Measurements from ENCODE around the gene COL15A1. TPM values are rescaled to one million over a fixed set of nuclear protein-coding genes. Genes with fewer than 3 reads are reported as not detected.

The COL15A1 gene
- total and polyA plus RNA-seq, 2 donors: 42.0 to 136 TPM

DNA sequence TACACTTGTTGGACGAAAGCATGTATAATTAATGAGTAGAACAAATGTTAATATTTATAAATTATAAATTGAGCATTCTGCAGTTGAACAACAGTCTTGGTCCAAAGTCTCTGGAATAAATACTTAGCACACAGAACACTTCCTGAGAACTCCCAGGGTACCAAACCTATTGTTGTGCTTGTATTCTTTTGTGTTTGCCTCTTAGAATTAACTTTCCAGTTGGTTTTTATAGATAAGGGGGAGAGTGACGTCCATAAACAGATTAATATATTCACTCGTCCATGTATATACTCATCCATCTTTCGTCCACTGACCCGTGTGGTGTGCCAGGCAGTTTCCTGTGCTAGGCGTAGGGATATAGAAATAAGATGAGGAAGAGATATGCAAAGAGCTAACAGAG is 98.9 kb downstream of the COL15A1 start:
- H3K36me3 ChIP-seq (ENCODE audit: insufficient read depth): no peaks in the 10 kb centered on the region
- no peak overlapping the region for H3K4me3 ChIP-seq (ENCODE audit: low read depth, low read length)
- 84% methylated on average over 6 of the region's 6 CpGs for WGBS
- no peak overlapping the region for H3K27ac ChIP-seq (ENCODE audit: low read depth)
- no peaks in the 10 kb centered on the region for H3K4me1 ChIP-seq (ENCODE audit: insufficient read depth)
- DNase-seq (ENCODE audit: extremely low spot score): no peak

DNA sequence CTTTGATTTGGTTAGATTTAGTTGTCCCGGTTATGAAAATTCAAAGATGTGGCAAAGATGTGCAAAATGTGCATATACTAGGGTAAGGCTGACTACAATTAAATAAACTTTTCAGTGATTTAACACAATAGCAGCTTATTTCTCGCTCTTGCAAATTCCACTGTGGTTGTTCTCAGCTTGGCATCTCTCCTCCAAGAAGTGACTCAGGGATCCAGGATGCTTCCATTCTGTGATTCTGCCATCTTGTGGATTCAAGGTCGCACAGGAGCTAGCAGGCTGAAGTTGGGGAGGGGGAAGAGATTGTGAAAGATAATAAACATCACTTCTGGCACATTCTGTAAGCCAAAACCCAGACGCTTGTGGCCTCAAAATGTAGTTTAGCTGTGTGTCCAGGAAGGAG is 101.1 kb downstream of the COL15A1 start:
- 83% methylated on average over 4 of the region's 4 CpGs for WGBS
- Histone ChIP-seq H3K4me3 (ENCODE audit: low read depth, low read length) (no peak overlapping the region), H3K4me1 (ENCODE audit: insufficient read depth) (no peaks in the 10 kb centered on the region), H3K36me3 (ENCODE audit: insufficient read depth) (no peaks in the 10 kb centered on the region), H3K27ac (ENCODE audit: low read depth) (no peak overlapping the region)
- no peak for DNase-seq (ENCODE audit: extremely low spot score)

DNA sequence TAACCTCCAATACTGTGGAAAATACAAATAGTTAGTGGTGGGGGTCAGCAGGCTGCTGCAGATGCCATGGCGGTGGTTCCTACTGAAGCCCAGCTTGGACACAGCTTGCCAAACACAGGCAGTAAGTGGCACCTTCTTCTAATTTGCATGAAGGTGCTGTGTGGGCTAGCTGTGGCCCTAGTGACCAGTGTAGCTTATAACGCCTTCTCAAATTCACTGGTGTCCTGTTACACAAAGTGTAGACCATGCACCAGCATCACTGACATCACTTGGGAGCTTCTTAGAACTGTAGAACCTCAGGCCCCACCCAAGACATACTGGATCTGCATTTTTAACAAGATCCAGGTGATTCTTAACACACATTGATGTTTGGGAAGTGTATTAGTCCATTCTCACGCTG is 102.4 kb downstream of the COL15A1 start:
- H3K36me3 ChIP-seq (ENCODE audit: insufficient read depth): no peaks in the 10 kb centered on the region
- WGBS: 94% methylated on average over 3 of the region's 3 CpGs
- H3K4me1 ChIP-seq (ENCODE audit: insufficient read depth): no peaks in the 10 kb centered on the region
- no peak for DNase-seq (ENCODE audit: extremely low spot score)
- H3K27ac ChIP-seq (ENCODE audit: low read depth): no peak overlapping the region
- H3K4me3 ChIP-seq (ENCODE audit: low read depth, low read length): no peak overlapping the region

DNA sequence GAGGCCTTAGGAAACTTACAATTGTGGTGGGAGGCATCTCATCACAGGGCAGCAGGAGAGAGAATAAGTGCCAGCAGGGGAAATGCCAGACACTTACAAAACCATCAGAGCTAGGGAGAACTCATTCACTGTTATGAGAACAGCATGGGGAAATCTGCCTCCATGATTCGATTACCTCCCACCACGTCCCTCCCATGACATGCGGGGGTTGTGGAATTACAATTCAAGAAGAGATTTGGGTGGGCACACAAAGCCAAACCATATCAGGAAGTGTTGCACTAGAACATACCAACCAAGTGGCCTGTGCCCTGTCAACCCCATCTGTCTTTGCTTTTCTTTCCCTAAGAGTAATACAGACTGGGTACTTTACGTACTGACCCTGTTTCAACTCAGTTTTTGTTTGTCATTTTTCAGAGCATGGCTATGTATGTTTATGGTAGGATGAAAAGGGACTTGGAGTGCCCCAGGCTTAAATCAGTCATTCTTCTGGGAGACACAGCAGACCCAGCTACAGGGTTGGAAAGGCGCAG is 102.9 kb downstream of the COL15A1 start:
- H3K36me3 ChIP-seq (ENCODE audit: insufficient read depth): no peaks in the 10 kb centered on the region
- H3K27ac ChIP-seq (ENCODE audit: low read depth): no peak overlapping the region
- WGBS: 93% methylated on average over 5 of the region's 5 CpGs

DNA sequence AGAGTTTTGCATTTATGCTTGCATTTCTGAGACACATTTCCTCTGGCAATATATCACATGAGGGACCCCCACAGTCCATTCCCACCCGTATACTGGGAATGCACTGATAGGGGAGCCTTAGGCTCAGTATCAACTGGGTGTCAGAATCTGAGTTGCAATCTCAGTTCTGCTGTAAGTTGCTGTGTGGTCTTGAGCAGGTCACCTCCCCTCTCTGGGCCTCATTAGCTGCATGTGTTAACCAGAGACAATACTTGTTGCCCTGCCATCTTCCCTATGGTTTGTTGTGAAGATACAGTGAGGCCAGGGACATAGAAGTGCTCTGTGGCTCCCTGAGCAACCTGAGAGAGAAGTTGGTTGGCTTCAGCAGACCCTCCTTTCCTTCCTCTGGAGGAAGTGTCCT is 105.5 kb downstream of the COL15A1 start:
- WGBS: 79% methylated on average over 1 of the region's 1 CpG
- Histone ChIP-seq H3K27ac (ENCODE audit: low read depth) (no peak overlapping the region), H3K4me1 (ENCODE audit: insufficient read depth) (no peaks in the 10 kb centered on the region), H3K4me3 (ENCODE audit: low read depth, low read length) (no peak overlapping the region), H3K36me3 (ENCODE audit: insufficient read depth) (no peaks in the 10 kb centered on the region)
- DNase-seq (ENCODE audit: extremely low spot score): no peak

More for the DNA sequence above, 102.9 kb downstream of the COL15A1 start:
- DNase-seq (ENCODE audit: extremely low spot score): no peak
- no peaks in the 10 kb centered on the region for H3K4me1 ChIP-seq (ENCODE audit: insufficient read depth)
- no peak overlapping the region for H3K4me3 ChIP-seq (ENCODE audit: low read depth, low read length)

DNA sequence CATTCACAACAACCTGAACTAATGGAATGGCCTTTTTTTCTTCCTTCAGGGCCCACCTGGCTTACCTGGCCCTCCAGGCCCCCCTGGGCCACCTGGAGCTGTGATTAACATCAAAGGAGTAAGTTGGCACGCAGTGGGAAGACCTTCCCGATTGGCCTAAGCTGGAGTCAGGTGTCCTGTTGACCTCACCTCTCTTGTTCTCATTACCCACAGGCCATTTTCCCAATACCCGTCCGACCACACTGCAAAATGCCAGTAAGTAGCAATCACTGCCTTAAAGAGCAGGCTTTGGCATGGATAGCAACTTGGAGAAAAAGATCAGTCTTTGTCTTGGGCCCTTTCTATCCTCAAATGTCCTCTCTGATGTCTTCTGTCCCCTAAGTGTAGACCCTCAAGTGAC is 105.9 kb downstream of the COL15A1 start:
- no peak for DNase-seq (ENCODE audit: extremely low spot score)
- no peaks in the 10 kb centered on the region for H3K4me1 ChIP-seq (ENCODE audit: insufficient read depth)
- no peak overlapping the region for H3K27ac ChIP-seq (ENCODE audit: low read depth)
- H3K4me3 ChIP-seq (ENCODE audit: low read depth, low read length): no peak overlapping the region
- 80% methylated on average over 4 of the region's 4 CpGs for WGBS
- no peaks in the 10 kb centered on the region for H3K36me3 ChIP-seq (ENCODE audit: insufficient read depth)

DNA sequence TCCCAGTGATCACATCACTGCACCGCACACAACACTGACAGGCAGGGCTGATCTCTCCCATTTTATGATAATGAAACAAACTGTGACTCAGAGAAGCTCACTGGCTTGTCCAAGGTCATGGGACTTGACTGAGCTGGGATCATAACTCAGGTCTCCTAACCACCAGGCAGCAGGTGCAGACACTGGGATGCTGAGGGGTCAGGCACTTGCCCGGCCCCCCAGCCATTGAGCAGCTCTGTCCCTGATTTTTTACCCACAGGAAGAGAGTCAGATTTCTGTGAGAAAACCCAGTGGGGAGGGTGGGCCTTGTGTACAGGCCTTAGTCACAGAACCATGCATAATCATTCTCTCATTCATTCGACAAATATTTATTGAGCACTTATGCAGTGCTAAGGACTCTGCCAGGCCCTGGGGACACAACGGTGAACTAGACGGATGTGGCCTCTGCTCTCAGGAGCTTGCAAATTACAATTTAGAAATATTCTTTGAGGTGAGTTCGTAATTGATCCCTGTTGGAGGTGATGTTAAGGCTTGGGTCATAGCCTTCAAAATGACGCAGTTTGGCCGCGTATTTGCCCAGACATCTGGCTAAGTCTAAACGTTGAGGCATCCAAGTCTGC is 106.7 kb downstream of the COL15A1 start:
- no peaks in the 10 kb centered on the region for H3K4me1 ChIP-seq (ENCODE audit: insufficient read depth)
- WGBS: 79% methylated on average over 10 of the region's 10 CpGs
- no peak overlapping the region for H3K4me3 ChIP-seq (ENCODE audit: low read depth, low read length)
- no peak overlapping the region for H3K27ac ChIP-seq (ENCODE audit: low read depth)
- no peaks in the 10 kb centered on the region for H3K36me3 ChIP-seq (ENCODE audit: insufficient read depth)
- no peak for DNase-seq (ENCODE audit: extremely low spot score)

DNA sequence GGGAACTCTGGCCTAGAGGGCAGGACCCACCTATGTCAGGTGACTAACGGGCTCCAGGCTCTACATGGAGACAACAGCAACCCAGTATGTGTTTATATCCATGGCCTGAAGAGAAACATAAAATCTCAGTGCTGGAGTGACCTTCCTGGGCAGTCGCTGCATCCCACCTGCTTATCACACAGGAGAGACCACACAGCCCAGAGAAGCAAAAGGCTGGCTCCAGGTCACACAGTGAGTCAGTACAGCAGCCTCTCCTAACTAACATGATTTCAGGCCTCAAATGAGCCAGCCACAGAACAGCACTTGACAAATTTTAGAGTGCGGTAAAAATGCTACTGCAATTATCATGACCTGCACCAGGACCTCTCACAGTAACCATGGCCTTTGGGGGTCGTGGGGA is 107.2 kb downstream of the COL15A1 start:
- no peak for DNase-seq (ENCODE audit: extremely low spot score)
- Histone ChIP-seq H3K4me3 (ENCODE audit: low read depth, low read length) (no peak overlapping the region), H3K4me1 (ENCODE audit: insufficient read depth) (no peaks in the 10 kb centered on the region), H3K27ac (ENCODE audit: low read depth) (no peak overlapping the region), H3K36me3 (ENCODE audit: insufficient read depth) (no peaks in the 10 kb centered on the region)
- 83% methylated on average over 4 of the region's 4 CpGs for WGBS

DNA sequence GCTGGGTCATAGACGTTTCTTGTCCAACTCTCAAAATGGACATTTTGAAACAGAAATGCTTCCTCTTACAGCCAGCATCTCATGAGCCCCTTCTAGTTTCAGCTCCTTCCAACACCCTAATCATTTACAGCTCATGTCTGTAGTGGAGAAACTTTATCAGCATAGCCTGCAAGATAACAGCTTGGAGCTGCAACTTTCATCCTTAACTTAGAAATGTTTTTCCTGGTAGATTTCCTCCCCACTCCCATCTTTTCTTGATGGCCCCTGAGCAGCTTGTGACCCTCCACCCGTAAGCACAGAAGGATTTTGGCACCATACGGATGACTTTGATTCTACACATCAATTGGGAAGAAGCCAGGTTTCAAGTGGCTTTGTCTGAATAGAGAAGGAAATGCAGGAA is 107.7 kb downstream of the COL15A1 start:
- Histone ChIP-seq H3K4me3 (ENCODE audit: low read depth, low read length) (no peak overlapping the region), H3K4me1 (ENCODE audit: insufficient read depth) (no peaks in the 10 kb centered on the region), H3K36me3 (ENCODE audit: insufficient read depth) (no peaks in the 10 kb centered on the region), H3K27ac (ENCODE audit: low read depth) (no peak overlapping the region)
- WGBS: 33% methylated on average over 3 of the region's 3 CpGs
- DNase-seq (ENCODE audit: extremely low spot score): no peak

DNA sequence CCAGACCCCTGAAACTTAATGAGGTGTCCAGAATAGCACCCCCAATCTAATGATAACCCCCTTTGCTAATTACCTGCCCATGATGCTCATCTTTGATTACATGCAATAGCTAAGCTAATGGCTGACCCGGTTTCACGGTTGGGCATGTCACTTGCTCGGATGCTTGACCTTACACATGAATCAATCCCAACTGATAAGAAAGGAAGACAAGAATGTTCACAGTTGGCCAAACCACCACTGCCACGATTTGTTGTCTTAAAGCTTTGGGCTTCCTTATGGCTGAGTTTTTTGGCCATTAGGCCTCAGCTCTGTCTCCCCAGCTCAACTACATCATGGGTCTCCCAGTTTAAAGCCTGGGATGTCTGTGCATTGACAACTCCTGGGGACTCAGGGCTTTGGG is 108.1 kb downstream of the COL15A1 start:
- Histone ChIP-seq H3K4me1 (ENCODE audit: insufficient read depth) (no peaks in the 10 kb centered on the region), H3K27ac (ENCODE audit: low read depth) (no peak overlapping the region), H3K4me3 (ENCODE audit: low read depth, low read length) (no peak overlapping the region), H3K36me3 (ENCODE audit: insufficient read depth) (no peaks in the 10 kb centered on the region)
- 42% methylated on average over 4 of the region's 4 CpGs for WGBS
- DNase-seq (ENCODE audit: extremely low spot score): no peak

DNA sequence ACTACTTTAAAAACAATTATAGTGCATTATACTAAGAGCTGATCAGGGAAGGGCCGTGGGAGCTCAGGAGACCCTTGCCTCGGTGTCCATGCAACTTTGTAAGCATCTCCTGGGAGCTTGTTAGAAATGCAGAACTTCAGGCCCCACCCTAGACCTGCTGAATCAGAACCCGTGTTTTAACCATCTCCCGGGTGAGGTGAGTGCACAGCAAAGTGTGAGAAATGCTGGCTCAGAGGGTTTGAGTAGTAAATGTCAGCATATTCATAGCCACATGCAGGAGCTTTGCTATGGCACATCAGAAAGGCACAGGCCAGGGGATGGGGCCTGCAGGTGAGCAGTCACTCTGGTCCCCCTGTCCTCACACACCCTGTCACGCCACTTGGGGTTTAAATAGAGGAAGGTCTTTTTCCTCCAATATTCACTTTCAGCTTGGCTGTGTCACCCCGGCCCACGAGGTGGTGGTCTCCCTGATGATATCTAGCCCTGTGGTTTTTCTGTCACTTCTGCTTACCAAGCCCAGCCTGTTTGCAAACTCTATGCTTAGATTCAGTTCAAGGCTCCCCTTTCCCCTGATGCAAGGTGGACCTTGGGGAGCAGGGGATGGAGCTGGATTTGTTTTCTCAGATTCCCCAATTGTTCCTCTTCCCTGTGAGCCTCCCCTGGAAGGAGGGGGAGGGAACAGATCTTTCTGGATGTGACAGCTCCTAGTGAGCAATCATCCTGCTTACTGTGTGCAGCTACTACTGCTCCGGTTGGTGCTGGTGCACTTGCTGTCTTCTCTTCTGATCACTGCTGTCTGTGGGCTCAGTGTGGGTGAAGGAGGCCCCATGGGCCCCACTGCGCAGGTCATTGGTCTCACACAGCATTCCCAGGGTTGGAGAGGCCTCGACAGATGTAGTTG is 109.4 kb downstream of the COL15A1 start:
- no peak overlapping the region for H3K27ac ChIP-seq (ENCODE audit: low read depth)
- no peak for DNase-seq (ENCODE audit: extremely low spot score)
- H3K36me3 ChIP-seq (ENCODE audit: insufficient read depth): no peaks in the 10 kb centered on the region
- no peaks in the 10 kb centered on the region for H3K4me1 ChIP-seq (ENCODE audit: insufficient read depth)
- 79% methylated on average over 10 of the region's 10 CpGs for WGBS
- no peak overlapping the region for H3K4me3 ChIP-seq (ENCODE audit: low read depth, low read length)

DNA sequence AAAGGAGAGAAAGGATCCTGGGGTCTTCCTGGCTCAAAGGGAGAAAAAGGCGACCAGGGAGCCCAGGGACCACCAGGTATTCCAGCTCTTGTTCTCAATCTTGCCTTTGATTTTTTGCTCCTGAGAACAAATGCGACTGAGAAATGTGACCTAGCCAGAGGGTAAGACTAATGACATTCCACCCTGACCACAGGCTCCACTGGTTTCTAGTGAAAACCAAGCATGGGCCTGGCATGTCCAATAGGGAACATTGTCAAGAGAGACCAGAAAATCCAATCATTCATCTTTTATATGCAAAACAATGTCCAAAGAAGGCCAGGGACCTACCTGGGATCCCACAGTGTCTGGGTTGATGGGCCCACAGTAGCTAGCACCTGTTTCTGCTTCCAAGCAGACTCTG is 110.9 kb downstream of the COL15A1 start:
- DNase-seq (ENCODE audit: extremely low spot score): no peak
- Histone ChIP-seq H3K27ac (ENCODE audit: low read depth) (no peak overlapping the region), H3K36me3 (ENCODE audit: insufficient read depth) (no peaks in the 10 kb centered on the region), H3K4me1 (ENCODE audit: insufficient read depth) (no peaks in the 10 kb centered on the region), H3K4me3 (ENCODE audit: low read depth, low read length) (no peak overlapping the region)
- WGBS: 96% methylated on average over 2 of the region's 2 CpGs

DNA sequence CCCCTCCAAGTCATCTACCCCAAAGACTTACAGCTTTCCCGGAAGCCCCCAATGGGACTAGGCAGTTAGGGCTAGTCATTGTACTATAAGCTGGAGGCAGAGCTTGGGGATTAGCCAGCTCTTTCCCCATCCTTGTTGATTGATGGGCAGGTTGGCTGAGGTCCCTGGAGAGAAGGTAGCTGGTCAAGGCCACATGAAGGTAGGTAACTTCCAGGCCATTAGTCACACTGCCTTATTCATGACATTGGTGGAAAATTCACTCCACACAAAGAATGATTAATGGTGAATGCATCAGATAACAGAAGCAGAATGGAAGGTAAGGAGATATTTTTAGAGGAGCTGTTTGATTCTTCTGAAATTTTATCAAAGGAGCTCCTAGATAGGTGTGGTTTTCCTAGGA is 111.7 kb downstream of the COL15A1 start:
- Histone ChIP-seq H3K36me3 (ENCODE audit: insufficient read depth) (no peaks in the 10 kb centered on the region), H3K4me1 (ENCODE audit: insufficient read depth) (no peaks in the 10 kb centered on the region), H3K27ac (ENCODE audit: low read depth) (no peak overlapping the region), H3K4me3 (ENCODE audit: low read depth, low read length) (no peak overlapping the region)
- no peak for DNase-seq (ENCODE audit: extremely low spot score)
- 96% methylated on average over 1 of the region's 1 CpG for WGBS

DNA sequence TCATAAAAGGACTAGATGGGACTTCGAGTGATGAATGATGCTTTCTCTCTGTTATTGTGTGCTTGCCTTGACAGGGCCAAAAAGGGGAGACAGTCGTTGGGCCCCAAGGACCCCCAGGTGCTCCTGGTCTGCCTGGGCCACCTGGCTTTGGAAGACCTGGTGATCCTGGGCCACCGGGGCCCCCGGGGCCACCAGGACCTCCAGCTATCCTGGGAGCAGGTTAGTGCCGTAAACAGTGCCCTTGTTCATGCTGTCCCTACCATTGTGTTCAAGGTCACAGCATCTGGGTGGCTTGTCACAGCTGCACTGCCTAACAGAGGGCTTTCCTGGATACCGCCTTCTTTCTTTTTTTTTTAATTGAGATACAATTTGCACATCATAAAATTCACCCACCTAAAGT is 112.5 kb downstream of the COL15A1 start:
- no peak overlapping the region for H3K27ac ChIP-seq (ENCODE audit: low read depth)
- no peak overlapping the region for H3K4me3 ChIP-seq (ENCODE audit: low read depth, low read length)
- no peaks in the 10 kb centered on the region for H3K36me3 ChIP-seq (ENCODE audit: insufficient read depth)
- no peak for DNase-seq (ENCODE audit: extremely low spot score)
- H3K4me1 ChIP-seq (ENCODE audit: insufficient read depth): no peaks in the 10 kb centered on the region
- 94% methylated on average over 6 of the region's 6 CpGs for WGBS

Measured in urinary bladder (tissue), 4 donors.